GM18505 (cell line): ENCODE data around the gene TMEM183A.
"Not testable (repeated sequence)": the region's sequence is repeated elsewhere in the genome, so short reads cannot be mapped to it uniquely, and the experiment has no call there.

ENCODE experiments used
- ATAC-seq: cut with Tn5 transposase; IDR thresholded peaks from one replicate; pipeline ENCODE4 v1.9.1; 2021; ENCODE audit not compliant: unreplicated experiment
- POLR2A ChIP-seq: IDR thresholded peaks from 4 replicates; pipeline ENCODE4 v1.6.1; 2011; ENCODE audit warnings: borderline replicate concordance; ENCODE audit not compliant: insufficient read depth, insufficient read length; ENCODE audit errors: extremely low read depth

Gene TMEM183A

GRCh38 chr1:202972046-202972445 lies 35.1 kb upstream of the TMEM183A start:
- no peak for ATAC-seq
- no peak for TF ChIP-seq POLR2A

- no peak for ATAC-seq
- no peak for TF ChIP-seq POLR2A
Observed at GRCh38 chr1:202974856-202975255, 32.3 kb upstream of the TMEM183A start.

- no peak for TF ChIP-seq POLR2A
- ATAC-seq, result no peak
Observed at GRCh38 chr1:202976633-202977032, 30.5 kb upstream of the TMEM183A start.

- ATAC-seq, result no peak
Observed at GRCh38 chr1:202979459-202979858, 27.7 kb upstream of the TMEM183A start.

GRCh38 chr1:202981939-202982338 lies 25.2 kb upstream of the TMEM183A start:
- no peak for ATAC-seq
- no peak for TF ChIP-seq POLR2A

More at GRCh38 chr1:202979459-202979858, 27.7 kb upstream of the TMEM183A start:
- no peak for TF ChIP-seq POLR2A

GRCh38 chr1:202982715-202983430 lies 24.3 kb upstream of the TMEM183A start:
- TF ChIP-seq POLR2A, result no peak

GRCh38 chr1:202986120-202986519 lies 21.1 kb upstream of the TMEM183A start:
- ATAC-seq, result not testable (repeated sequence)

More at GRCh38 chr1:202982715-202983430, 24.3 kb upstream of the TMEM183A start:
- no peak for ATAC-seq

- TF ChIP-seq POLR2A, result no peak
- no peak for ATAC-seq
Observed at GRCh38 chr1:202987255-202987654, 19.9 kb upstream of the TMEM183A start.

GRCh38 chr1:202987922-202988583 lies 19.1 kb upstream of the TMEM183A start:
- TF ChIP-seq POLR2A, result no peak
- ATAC-seq, result no peak

GRCh38 chr1:202989879-202990278 lies 17.3 kb upstream of the TMEM183A start:
- no peak for TF ChIP-seq POLR2A
- no peak for ATAC-seq

GRCh38 chr1:202991112-202991511 lies 16.1 kb upstream of the TMEM183A start:
- TF ChIP-seq POLR2A, result no peak
- no peak for ATAC-seq

- no peak for ATAC-seq
- TF ChIP-seq POLR2A, result no peak
Observed at GRCh38 chr1:202994756-202995155, 12.4 kb upstream of the TMEM183A start.

- no peak for ATAC-seq
- no peak for TF ChIP-seq POLR2A
Observed at GRCh38 chr1:202998836-202999750, 8.1 kb upstream of the TMEM183A start.
